ENCODE results near the gene CEP164.

DNA sequence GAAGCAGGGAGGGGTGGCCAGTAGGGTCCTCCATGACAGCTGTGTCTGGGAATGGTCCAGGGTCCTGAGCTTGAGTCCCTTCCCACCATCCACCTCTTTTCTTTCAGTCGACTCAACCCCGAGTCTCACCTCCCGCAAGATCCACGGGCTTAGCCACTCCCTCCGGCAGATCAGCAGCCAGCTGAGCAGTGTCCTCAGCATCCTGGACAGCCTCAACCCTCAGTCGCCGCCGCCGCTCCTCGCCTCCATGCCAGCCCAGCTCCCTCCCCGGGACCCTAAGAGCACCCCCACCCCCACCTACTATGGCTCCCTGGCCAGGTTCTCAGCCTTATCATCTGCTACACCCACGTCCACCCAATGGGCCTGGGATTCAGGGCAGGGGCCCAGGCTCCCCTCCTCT lies 81.9 kb downstream of the CEP164 start:
- TF ChIP-seq, protein P1, sequence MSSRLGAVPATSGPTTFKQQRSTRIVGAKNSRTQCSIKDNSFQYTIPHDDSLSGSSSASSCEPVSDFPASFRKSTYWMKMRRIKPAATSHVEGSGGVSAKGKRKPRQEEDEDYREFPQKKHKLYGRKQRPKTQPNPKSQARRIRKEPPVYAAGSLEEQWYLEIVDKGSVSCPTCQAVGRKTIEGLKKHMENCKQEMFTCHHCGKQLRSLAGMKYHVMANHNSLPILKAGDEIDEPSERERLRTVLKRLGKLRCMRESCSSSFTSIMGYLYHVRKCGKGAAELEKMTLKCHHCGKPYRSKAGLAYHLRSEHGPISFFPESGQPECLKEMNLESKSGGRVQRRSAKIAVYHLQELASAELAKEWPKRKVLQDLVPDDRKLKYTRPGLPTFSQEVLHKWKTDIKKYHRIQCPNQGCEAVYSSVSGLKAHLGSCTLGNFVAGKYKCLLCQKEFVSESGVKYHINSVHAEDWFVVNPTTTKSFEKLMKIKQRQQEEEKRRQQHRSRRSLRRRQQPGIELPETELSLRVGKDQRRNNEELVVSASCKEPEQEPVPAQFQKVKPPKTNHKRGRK (CRISPR knock-in tag; IDR thresholded peaks at IDR 0.05; ENCODE audit: borderline replicate concordance): no peak
- TF ChIP-seq CTCF (IDR thresholded peaks at IDR 0.05): no peak
- no peak for TF ChIP-seq USF2 (CRISPR knock-in tag; IDR thresholded peaks at IDR 0.05)
- no peak for TF ChIP-seq USF1 (CRISPR knock-in tag; IDR thresholded peaks at IDR 0.05)
- no peak for TF ChIP-seq CREB1 (CRISPR knock-in tag; IDR thresholded peaks at IDR 0.05)
- TF ChIP-seq ELF4 (CRISPR knock-in tag; IDR thresholded peaks at IDR 0.05; ENCODE audit: low read depth): no peak
- TF ChIP-seq ATF1 (CRISPR knock-in tag; IDR thresholded peaks at IDR 0.05): no peak
- TF ChIP-seq, protein P2, sequence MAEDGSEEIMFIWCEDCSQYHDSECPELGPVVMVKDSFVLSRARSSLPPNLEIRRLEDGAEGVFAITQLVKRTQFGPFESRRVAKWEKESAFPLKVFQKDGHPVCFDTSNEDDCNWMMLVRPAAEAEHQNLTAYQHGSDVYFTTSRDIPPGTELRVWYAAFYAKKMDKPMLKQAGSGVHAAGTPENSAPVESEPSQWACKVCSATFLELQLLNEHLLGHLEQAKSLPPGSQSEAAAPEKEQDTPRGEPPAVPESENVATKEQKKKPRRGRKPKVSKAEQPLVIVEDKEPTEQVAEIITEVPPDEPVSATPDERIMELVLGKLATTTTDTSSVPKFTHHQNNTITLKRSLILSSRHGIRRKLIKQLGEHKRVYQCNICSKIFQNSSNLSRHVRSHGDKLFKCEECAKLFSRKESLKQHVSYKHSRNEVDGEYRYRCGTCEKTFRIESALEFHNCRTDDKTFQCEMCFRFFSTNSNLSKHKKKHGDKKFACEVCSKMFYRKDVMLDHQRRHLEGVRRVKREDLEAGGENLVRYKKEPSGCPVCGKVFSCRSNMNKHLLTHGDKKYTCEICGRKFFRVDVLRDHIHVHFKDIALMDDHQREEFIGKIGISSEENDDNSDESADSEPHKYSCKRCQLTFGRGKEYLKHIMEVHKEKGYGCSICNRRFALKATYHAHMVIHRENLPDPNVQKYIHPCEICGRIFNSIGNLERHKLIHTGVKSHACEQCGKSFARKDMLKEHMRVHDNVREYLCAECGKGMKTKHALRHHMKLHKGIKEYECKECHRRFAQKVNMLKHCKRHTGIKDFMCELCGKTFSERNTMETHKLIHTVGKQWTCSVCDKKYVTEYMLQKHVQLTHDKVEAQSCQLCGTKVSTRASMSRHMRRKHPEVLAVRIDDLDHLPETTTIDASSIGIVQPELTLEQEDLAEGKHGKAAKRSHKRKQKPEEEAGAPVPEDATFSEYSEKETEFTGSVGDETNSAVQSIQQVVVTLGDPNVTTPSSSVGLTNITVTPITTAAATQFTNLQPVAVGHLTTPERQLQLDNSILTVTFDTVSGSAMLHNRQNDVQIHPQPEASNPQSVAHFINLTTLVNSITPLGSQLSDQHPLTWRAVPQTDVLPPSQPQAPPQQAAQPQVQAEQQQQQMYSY (CRISPR knock-in tag; IDR thresholded peaks at IDR 0.05): no peak
